Measurements from ENCODE around the gene PSD2.

Gene PSD2

DNA sequence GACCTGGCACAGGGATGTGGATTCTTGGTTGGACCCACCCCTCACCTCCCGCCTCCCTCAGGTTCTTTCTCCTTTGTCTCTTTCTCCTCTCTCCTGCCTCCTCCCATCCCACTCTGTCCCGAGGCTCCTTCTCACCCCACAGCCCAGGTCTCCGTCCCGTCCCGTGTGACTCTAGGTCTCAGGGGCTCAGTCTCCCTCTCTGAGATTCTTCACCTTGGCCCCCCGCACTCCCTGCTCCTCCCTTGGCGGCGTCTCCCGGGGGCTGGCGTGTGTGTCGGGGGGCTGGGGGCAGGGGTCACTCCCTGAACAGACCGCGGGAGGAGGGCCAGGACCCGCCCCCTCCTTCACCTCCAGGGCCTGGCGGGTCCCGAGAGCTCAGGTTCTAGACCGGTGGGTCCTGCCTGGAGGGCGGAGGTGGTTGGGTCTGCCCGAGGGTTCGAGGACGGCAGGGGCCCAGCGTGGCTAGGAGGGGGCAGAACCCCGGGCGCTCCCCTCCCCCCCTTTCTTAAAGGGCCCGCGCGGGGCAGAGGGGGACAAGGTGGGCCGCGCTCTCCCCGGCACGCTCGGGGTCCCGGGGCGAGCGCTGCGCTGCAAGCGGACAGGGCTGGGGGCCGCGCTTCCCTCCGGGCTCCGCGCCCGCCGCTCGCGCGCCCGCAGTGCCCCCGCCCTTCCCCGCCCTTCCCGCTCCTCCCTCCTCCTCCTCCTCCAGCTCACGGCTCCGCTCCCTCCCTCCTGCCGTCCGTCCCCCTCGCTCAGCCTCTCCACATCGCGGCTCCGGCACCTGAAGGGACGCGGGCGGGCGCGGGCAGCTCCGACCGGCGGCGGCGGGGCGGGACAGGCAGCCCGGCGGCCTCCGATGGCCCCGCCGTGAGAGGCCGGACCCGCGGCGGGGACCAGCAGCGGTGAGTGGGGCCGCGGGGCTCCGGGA is at the start of gene PSD2:
TSS of gene PSD2 (plus strand) at position 735 of the 928 bp plus-strand sequence. CDS start 13,633 bp downstream, outside the sequence.
- peak; percentile 19 for DNase-seq

GRCh38 chr5:139746691-139747582 is 48.7 kb upstream of the PSD2 start:
- peak; percentile 85 for DNase-seq

DNA sequence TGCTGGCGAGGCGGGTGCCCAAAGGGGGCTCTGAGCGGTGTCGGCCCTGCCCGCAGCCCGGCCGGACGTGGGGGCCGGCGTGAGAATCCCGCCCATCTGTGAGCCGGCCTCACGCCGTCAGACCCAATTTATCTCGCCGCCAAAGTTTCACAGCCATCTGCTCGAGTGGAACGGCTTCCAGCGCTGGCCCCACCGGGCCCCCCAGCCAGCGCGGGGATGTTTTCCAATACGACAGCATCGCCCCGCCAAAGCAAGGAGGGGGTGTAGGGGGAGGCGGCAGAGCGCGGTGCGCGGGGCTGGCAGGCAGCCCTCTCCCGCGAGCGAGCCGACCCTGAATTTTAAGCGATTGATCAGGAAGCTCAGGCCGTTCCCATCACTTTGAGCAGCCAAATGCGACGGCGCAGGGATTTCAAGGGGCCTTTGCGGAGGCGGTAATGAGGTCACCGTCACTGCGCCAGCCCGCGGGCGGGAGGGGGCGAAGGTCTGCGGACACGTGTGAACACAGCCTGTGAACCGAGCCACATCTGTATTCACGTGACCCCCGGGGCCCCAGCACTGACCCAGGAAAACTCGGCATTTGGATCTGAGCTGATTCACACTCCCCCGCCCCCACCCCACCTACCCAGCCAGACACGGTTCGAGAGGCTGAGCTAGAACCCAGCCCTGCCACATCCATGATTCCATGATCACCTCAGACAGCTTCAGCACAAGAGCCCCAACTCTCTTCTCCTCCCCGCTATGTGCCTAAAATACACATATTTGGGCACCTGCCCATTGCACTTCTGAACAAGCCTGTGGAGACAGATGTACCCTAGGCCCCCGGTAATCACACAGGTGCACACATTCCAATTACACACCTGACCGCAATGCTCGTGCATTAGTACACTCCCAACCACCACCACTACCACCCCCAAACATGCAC is 47.8 kb upstream of the PSD2 start:
- DNase-seq = peak; percentile 65

DNA sequence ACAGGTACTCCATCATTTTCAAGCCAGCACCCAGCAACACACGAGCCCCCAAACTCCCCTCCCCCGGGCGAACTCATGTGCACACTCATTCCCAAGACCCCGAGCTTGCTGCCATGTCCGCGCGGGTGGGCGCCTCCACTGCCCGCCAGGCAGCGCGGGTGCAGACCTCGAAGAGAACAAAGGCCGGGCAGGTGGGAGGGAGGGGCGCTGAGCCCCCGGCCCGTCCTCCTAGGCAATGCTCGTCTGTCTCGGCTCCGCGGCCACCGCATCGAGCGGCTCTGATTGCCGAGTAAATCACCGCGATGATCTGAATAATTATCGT is 47.1 kb upstream of the PSD2 start:
- DNase-seq = no peak

DNA sequence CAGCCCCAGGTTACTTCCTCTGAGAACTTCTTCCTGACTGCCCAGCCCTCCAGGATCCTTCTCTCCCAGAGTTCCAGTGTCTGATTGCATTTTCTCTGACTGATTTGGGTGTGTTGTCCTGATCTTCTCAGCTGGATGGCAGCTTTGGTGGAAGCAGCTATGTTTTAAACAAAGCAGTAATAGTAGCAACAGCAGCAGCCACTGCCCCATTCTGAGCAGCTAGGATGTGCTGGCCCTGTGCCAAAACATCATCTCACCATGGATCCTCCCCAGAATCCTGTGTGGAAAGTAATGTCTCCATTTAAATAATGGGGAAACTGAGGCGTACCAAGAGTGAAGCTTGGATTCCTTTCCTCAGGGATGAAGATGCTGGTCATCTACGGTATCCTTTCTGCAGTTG is 46.4 kb upstream of the PSD2 start:
- DNase-seq = no peak

- no peak for DNase-seq
These were observed 44.4 kb upstream of the PSD2 start for GRCh38 chr5:139751236-139751635.

GRCh38 chr5:139752506-139753473 is 42.8 kb upstream of the PSD2 start:
- DNase-seq = no peak

- peak; percentile 37 for DNase-seq
These were observed 39.5 kb upstream of the PSD2 start for GRCh38 chr5:139755892-139756671.

- no peak for DNase-seq
These were observed 38.6 kb upstream of the PSD2 start for GRCh38 chr5:139756971-139757370.

GRCh38 chr5:139757727-139758509 is 37.7 kb upstream of the PSD2 start:
- DNase-seq = no peak

- no peak for DNase-seq
These were observed 37.0 kb upstream of the PSD2 start for GRCh38 chr5:139758510-139759075.

- DNase-seq = no peak
These were observed 36.3 kb upstream of the PSD2 start for GRCh38 chr5:139759219-139759721.

DNA sequence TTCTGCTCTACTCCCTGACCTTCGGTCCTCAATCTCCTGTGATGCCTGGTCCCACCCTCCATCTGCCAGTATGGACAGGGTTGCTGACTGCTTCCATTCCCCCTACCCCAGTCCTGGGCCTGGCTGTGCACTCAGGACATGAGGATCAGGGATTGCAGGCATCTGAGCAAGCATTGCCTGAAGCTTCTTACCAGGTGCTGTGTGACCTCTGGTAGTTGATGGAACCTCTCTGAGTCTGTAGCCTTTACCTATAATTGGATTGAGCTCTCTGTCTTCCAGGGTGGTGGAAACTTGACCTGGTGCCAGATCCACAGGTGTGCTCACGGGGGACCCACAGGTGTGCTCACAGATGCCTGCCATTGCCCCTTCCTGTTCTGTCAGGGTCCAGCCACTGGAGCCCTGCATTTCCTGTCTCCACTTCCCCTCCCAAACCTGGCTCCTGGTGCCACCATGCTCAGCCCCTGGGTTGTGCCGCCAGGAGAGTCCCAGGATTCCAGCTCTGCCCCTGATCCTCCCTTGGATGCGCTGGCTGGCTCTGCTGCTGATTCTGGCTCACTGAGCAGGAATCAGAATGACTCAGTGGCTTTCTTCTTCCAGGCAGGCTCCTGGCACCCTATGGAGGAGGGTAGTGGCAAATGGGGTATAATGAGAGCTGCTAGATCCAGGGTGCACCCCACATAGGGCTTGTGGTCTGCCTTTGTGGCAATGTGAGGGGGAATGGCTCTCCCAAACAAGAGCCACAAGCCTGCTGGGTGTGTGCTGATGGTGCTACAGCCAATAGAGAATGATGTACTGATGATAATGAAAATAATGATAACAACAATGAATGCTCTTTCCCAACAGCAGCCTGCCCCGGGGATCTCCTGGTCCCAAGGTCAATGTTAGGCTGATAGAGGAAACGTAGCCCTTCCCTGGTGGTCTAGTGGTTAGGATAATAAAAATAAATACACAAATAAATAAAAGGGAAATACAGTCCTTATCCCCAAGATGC is 35.2 kb upstream of the PSD2 start:
- no peak for DNase-seq

DNA sequence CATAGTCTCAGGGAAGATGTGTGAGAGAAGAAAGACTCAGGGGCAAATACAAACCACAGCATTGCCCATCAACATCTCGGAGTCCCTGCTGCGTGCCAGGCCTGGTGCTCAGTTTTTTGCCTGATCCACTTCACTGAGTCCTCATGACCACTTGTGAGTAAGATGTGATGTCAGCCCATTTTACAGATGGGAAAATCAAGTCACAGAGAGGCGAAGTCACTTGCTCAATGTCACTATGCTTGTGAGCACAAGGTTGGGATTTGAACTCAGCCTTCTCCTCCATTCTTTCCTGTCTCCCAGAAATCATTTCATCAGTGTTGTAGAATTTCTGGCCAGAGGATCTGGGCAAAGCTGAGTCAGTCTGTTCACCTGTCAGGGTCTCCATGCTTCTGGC is 34.6 kb upstream of the PSD2 start:
- DNase-seq = no peak

GRCh38 chr5:139761501-139761900 is 34.1 kb upstream of the PSD2 start:
- no peak for DNase-seq

DNA sequence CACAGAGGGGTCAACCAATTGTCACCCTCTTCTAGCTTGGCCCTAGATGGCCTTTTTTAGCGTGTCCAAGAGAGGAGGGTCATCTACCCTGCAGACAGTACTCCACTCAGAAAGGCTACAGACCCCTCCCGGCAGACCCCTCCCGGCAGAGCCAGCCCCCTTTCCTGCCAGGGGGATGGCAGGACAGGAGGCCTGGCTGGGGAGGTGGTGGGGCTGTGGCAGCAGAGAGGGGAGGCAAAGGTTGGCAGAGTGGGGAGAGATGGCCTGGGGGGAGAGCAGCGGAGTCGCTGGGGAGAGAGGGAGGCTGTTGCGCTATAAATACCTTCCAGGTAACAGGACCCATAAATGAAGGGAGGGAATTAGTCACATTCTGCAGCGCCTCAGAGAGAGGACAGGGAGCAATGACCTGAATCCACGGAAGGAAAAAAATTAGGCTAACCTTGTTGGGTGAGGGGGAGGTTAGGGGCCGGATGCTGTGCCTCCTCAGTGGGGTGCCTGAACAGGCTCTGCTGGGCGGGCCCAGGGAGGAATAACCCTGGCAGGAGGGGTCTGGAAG is 32.9 kb upstream of the PSD2 start:
- DNase-seq = no peak

DNA sequence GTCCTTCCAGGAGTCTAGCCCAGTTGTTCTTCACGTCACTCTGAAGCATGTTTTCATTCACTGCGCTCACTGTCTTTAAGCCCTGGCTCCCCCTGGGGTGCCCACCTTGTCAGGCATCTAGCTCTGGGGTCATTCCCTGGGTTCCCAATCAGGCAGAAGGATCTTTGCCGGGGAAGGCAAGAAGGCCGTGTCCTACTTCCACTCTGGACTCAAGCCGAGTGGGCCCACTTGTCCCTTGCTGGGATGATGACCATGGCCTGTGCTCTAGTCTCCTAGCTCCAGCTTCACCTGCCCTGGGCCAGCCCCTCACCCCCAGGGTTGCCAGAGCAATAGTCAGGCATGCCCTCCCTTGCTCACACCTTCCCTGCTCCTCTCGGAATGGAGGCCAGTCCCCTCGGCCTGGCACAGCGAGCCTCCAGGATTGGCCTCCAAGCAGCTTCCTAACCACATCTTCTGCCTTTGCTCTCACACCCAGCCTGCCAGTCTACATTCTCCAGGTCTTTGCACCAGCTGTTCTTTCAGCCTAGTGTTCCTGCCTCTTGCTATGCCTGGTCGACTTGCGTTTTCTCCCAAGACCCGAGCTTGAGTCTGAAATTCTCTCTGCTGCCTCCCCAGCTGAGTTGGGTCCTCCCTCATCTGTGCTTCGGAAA is 32.2 kb upstream of the PSD2 start:
- no peak for DNase-seq

Data from CD4-positive, alpha-beta T cell treated with Interleukin-17A for 1 hour (primary cell).